Measurements from ENCODE around the gene CYSTM1. TPM values are rescaled to one million over a fixed set of nuclear protein-coding genes. Genes with fewer than 3 reads are reported as not detected.

The CYSTM1 gene
- total RNA-seq, 1 donor from 2014 or later: 24.9 TPM

DNA sequence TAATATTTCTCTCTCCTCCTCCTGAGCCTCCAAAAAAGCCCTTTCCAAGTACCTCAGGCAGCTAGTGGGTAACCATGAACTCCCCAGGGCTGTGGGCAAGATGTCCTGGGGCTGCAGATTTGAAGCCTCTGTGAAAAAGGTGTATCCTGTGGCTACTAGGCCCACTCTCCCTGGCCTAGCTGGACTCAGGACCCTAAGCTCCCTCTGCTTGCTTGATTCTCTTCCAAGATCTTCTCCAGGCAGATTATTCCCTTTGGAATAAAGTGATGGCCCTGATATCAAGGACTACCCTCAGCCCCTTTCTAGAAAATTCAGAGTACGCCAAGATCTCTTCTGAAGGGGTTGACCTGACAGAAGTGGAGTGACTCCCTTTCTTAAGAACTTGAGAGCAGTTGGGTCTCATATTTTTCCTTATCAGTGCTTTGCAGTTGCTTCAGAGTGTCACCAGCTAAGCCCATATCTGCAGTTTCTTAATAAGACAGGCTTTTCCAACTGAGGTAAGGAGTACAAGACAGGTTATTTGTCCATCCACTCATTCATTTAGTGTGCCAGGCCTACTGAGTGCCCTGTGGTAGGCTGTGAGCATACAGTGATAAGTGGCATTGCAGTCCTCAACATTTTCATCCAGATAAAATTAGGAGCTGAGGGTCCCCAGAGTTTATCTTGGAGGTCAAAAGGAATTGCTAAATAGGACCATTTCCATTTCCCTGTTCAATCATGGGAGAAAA lies 42.5 kb downstream of the CYSTM1 start:
- H3K36me3 Mint-ChIP-seq (ENCODE audit: low read depth): peaks cover 4% of the 10 kb centered on the region
- peaks cover 35% of the 10 kb centered on the region for H3K4me1 Mint-ChIP-seq (ENCODE audit: low read depth)
- no peak overlapping the region for H3K27ac Mint-ChIP-seq (ENCODE audit: unreplicated experiment)
- TF ChIP-seq, protein P1, sequence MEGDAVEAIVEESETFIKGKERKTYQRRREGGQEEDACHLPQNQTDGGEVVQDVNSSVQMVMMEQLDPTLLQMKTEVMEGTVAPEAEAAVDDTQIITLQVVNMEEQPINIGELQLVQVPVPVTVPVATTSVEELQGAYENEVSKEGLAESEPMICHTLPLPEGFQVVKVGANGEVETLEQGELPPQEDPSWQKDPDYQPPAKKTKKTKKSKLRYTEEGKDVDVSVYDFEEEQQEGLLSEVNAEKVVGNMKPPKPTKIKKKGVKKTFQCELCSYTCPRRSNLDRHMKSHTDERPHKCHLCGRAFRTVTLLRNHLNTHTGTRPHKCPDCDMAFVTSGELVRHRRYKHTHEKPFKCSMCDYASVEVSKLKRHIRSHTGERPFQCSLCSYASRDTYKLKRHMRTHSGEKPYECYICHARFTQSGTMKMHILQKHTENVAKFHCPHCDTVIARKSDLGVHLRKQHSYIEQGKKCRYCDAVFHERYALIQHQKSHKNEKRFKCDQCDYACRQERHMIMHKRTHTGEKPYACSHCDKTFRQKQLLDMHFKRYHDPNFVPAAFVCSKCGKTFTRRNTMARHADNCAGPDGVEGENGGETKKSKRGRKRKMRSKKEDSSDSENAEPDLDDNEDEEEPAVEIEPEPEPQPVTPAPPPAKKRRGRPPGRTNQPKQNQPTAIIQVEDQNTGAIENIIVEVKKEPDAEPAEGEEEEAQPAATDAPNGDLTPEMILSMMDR (IDR thresholded peaks at IDR 0.05): no peak
- DNase-seq (ENCODE audit: low spot score): no peak
- peaks cover 4% of the 10 kb centered on the region for H3K9me3 Mint-ChIP-seq (ENCODE audit: low read depth)
- no peak overlapping the region for H3K4me3 Mint-ChIP-seq (ENCODE audit: unreplicated experiment)
- H3K27me3 Mint-ChIP-seq (ENCODE audit: low read depth): peaks cover 16% of the 10 kb centered on the region

DNA sequence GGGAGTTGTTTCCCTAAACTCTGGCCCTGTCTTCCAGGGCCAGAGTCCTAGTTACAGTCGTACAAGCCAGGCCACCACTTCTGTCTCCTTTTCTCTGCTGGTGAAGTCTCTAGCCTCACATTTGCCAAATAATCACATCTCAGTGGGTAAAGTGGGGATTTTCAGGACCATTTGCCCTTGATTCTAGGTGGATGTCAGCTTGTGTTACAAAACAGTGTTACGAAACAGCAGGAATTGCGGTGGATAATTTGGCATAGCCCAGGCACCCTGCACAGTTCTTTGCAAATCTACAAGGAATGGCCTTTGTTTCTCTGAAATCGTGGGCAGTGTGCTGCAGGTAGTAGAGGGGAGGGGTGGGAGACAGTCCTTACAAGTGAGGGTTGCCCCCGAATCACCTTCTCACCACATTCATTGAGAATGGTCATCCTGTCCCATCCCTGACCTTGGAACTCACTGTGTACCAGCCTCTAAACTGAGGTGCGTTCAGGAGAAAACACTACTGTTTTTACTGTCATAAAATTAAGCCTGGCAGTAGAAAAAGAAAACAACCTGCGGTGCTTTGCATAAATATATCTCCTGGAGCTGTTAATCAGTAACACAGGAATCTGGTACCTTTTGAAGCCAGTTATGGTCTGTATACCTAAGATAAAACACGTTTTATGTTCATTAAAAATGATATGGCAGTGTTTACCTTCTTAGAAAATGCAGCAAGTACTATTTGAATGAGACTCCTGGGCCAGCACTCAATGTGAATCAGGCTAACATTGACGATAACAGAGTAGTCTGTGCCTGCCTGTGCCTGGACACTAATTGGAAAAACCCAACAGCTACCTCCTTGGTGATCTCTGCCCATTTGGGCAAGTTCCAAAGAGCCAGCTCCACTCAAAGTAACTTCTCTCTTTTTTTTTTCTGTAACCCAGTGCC lies 44.3 kb downstream of the CYSTM1 start:
- peaks cover 4% of the 10 kb centered on the region for H3K36me3 Mint-ChIP-seq (ENCODE audit: low read depth)
- DNase-seq (ENCODE audit: low spot score): no peak
- peaks cover 4% of the 10 kb centered on the region for H3K9me3 Mint-ChIP-seq (ENCODE audit: low read depth)
- H3K27ac Mint-ChIP-seq (ENCODE audit: unreplicated experiment): no peak overlapping the region
- peaks cover 16% of the 10 kb centered on the region for H3K27me3 Mint-ChIP-seq (ENCODE audit: low read depth)
- TF ChIP-seq, protein P1 (IDR thresholded peaks at IDR 0.05): no peak
- peaks cover 47% of the 10 kb centered on the region for H3K4me1 Mint-ChIP-seq (ENCODE audit: low read depth)
- H3K4me3 Mint-ChIP-seq (ENCODE audit: unreplicated experiment): no peak overlapping the region

DNA sequence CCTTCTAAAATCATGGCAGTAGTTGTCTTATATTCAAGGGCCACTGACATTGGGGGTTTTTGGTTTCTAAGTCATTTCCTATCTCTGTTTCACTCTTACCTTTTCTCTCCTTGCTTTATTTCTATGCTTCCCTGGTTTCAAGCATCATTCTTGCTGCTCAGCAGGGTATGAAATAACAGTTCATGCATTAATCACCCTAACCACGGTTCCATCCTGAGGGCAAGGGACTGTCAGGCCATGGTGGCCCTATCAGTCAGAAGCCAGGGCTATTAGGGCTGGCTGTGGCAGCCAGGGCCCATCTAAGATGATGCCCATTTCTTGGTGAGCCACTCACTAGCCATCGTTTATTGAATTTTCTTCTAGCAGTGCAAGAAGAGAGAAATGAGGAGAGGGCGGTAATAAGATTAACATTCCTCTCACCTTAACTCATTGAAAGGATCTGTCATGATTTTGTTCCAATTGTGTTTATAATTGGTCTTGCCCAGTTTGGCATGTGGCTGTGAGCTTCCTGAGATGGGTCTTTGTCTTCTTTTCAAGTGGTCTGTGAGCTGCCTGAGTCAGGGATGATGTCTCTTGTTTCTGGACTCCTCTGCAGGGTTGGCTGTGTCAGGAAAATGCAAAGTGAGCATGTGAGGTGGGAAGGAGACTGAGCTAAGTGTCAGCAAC lies 45.2 kb downstream of the CYSTM1 start:
- peaks cover 4% of the 10 kb centered on the region for H3K36me3 Mint-ChIP-seq (ENCODE audit: low read depth)
- peaks cover 16% of the 10 kb centered on the region for H3K27me3 Mint-ChIP-seq (ENCODE audit: low read depth)
- H3K4me1 Mint-ChIP-seq (ENCODE audit: low read depth): peaks cover 40% of the 10 kb centered on the region
- peaks cover 4% of the 10 kb centered on the region for H3K9me3 Mint-ChIP-seq (ENCODE audit: low read depth)
- TF ChIP-seq, protein P1 (IDR thresholded peaks at IDR 0.05): no peak
- H3K27ac Mint-ChIP-seq (ENCODE audit: unreplicated experiment): peak overlapping the region; percentile 6
- no peak overlapping the region for H3K4me3 Mint-ChIP-seq (ENCODE audit: unreplicated experiment)
- DNase-seq (ENCODE audit: low spot score): no peak

DNA sequence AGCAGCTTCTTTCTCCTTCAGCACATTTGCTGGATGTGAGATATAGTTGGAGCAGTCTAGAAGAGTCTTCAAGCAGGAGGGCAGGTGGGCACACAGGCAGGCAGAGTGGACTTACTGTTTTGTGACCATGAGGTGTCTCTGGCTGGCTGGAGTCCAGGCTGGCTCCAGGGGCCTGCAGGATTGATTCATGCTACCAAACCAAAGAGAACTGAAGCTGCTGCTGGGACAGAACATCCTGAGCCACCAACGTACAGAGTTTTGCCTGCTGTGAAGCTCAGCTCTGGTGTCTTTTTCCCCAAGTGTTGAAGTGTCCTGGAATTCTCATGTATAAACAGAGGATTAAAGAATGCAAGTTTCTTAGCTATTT lies 45.7 kb downstream of the CYSTM1 start:
- no peak overlapping the region for H3K4me3 Mint-ChIP-seq (ENCODE audit: unreplicated experiment)
- H3K27ac Mint-ChIP-seq (ENCODE audit: unreplicated experiment): peak overlapping the region; percentile 6
- H3K27me3 Mint-ChIP-seq (ENCODE audit: low read depth): peaks cover 14% of the 10 kb centered on the region
- H3K36me3 Mint-ChIP-seq (ENCODE audit: low read depth): peaks cover 4% of the 10 kb centered on the region
- peaks cover 4% of the 10 kb centered on the region for H3K9me3 Mint-ChIP-seq (ENCODE audit: low read depth)
- TF ChIP-seq, protein P1 (IDR thresholded peaks at IDR 0.05): no peak
- no peak for DNase-seq (ENCODE audit: low spot score)
- peaks cover 40% of the 10 kb centered on the region for H3K4me1 Mint-ChIP-seq (ENCODE audit: low read depth)

DNA sequence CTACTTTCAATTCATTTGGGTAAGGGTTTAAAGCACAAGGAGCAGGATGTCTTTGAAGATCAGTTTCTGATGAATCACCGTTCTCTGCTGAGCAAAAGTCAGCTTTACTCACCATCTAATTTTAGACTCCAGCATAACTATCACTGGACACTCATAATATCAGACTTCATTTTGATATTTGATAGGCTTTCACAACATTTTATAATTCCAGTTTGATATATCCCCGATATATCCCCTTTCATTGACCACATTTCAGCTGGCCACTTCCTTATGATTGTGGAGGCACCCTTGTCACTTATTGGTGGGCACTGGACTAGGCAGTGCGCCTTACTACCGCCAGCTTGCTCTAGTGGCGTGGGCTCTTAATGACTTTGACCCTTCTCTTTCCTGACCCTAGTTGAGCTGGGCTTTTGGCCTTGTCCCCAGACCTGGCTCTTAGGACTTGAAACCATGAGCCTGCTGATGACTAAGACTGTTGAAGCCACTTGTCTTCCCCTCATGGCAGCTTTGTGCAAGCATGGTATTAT lies 46.8 kb downstream of the CYSTM1 start:
- Mint-ChIP-seq H3K4me3 (ENCODE audit: unreplicated experiment) (peak overlapping the region; percentile 24), H3K4me1 (ENCODE audit: low read depth) (peaks cover 40% of the 10 kb centered on the region), H3K9me3 (ENCODE audit: low read depth) (peaks cover 4% of the 10 kb centered on the region), H3K27me3 (ENCODE audit: low read depth) (peaks cover 12% of the 10 kb centered on the region), H3K36me3 (ENCODE audit: low read depth) (peaks cover 4% of the 10 kb centered on the region), H3K27ac (ENCODE audit: unreplicated experiment) (peak overlapping the region; percentile 87)
- TF ChIP-seq, protein P1 (IDR thresholded peaks at IDR 0.05): no peak
- no peak for DNase-seq (ENCODE audit: low spot score)
